ENCODE results near the gene PARP11.
"Not testable (repeated sequence)": the region's sequence is repeated elsewhere in the genome, so short reads cannot be mapped to it uniquely, and the experiment has no call there.

PARP11 gene

DNA sequence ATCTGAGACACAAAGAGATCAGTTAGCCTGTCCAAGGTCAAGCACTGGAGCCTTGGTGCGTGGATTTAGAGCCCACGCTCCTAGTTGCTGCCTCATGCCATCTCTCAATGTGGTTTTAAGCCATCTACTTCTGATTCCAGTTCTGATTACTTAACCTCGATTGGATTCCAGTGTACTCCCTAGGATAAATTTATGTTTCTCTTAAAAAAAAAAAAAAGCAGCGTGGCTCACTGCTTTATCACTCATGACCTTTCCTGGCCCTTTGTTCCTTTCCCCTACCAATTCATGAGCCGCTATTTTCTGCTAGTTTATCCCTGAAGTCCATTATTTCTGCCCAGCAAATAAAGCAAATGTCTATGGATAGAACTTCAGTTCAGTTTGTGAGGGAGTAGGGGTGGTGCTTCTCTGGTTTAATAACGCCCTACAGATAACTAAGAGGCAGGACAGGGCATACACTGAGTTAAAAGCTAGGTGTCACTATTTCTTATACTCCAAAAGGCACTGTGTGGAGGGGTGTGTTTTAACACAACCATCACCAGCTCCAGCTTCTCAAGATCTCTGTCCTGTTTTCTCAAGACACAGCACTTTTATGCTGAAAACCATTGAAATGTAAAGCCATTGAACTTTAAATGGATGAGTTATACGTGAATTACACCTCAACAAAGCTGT, 9.8 kb upstream of the PARP11 start:
- DNase-seq (ENCODE audit: low spot score): no peak

DNA sequence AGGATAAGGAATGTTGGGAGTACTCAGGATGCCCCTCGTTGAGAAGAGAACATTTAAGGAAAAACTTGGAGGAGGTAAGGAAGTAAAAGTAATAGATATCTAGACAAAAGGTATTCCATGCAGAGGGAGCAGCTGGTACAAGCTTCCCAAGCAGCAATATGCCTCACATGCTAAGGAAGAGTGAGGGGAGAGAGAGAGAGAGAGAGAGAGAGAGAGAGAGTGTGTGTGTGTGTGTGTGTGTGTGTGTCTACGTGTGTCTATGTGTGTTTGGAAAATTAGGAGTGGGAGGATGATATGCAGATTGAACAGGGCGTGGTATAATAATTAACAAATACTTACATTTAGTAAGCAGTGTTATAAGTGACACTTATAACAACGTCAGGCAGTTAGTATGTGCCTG, 9.2 kb upstream of the PARP11 start:
- DNase-seq (ENCODE audit: low spot score): no peak

DNA sequence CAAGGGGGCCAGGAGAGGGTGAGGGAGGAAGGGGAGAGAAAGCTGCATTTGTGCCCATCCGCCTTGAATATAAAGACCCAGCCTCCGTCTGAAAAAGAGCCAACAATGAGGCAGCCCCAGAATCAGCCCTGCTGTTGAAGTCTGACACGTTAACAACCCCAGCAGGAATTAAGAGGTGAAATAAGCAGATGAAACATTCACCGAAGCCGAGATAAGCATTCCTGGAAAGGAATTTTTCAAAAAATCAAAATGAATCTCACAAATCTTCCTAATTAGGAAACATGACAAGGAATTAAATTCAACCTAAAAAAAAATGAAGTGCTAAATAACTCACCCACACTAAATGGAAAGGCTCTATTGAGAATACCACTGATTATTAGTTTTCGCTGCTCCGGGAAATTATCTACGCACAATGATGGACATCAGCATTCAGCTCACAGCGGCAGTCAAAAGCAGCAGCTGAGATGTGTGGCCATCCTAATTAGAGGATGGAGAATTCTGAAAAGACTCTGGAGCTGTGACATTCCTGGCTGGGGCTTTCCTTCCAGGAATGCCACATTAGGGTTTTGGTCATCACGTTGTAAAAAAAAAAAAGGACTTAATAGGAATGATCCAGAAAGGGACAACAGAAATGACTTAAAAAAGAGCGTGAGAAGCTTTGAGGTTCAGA, 8.2 kb upstream of the PARP11 start:
- DNase-seq (ENCODE audit: low spot score): no peak

DNA sequence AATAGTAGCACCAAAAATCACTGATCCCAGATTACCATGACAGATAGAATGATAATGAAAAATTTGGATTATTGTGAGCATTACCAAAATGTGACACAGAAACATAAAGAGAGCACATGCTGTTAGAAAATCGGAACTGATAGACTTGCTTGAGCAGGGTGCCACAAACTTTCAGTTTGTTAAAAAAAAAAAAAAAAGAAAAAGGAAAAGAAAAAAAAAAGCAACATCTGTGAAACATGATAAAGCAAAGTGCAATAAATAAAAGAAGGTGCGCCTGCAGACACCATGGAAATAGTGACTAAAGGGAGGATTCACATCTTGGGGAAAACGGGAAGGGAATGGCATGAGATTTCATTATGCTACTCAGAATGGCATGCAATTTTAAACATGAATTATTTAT, 6.6 kb upstream of the PARP11 start:
- DNase-seq (ENCODE audit: low spot score): no peak

DNA sequence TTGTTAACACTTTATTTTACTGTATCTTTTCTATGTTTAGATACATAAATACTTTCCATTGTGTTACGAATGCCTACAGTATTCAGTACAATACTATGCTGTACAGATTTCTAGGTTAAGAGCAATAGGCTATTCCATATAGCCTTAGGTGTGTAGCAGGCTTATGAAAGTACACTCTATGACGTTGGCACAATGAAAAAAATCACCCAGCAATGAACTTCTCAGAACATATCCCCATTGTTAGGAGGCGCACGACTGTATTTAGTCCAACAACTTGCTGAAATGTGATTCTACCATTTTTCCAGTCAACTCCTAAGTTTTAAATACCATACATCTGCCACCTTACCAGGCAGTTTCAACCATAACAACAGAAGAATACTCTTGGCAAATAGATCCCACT, 1.8 kb downstream of the PARP11 start:
- DNase-seq (ENCODE audit: low spot score): no peak

DNA sequence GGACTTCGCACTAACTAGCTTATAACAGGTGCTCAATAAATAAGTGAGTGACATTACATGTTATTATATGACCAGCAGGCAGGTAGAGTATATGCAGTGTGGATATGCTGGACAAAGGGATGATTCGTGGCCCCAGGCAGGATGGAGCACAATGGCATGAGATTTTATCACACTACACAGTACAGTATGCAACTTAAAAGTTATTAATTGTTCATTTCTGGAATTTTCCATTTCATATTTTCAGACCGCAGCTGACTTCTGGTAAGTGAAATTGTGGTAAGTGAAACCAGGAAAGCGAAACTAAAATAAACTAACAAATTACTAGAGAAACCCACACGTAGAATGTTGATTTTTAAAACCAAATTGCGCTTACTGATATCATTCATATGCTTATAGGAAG, 3.3 kb downstream of the PARP11 start:
- DNase-seq (ENCODE audit: low spot score): peak; percentile 59

DNA sequence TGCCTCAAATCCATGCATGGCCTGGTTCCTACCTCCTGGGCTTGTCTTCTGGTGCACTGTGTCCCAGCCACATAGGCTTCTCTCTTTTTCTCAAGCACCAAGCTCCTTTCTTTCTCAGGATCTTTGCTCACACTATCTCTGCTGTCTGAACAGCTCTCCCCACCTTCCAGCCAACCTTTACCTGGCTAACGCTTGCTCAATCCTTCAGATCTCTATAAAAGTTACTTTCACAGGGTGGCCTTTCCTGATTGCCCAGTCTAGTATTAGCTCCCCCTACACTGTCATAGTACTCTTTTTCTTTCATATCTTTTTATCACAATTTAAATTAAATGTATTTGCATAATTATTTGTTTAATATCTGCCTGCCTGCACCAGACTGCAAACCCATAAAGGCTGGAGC, 3.8 kb downstream of the PARP11 start:
- DNase-seq (ENCODE audit: low spot score): no peak

DNA sequence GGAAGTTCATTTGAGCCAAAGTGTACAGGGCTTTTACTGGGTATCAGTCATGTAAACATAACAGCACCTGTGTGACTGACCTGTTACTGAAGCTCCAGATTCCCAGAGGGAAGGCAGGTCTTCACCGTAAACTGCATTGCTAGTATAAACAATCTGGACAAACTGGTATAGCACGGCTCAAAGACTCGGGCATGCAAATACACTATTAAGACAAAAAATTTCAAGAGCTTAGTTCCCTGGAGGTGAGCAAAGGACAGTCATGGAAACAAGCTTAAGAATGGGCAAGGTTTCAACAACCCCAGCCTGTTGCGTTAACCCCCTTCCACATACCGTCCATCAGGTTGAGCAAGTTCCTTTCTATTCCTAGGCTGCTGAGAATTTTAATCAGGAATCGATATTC, 9.4 kb downstream of the PARP11 start:
- DNase-seq (ENCODE audit: low spot score): no peak

DNA sequence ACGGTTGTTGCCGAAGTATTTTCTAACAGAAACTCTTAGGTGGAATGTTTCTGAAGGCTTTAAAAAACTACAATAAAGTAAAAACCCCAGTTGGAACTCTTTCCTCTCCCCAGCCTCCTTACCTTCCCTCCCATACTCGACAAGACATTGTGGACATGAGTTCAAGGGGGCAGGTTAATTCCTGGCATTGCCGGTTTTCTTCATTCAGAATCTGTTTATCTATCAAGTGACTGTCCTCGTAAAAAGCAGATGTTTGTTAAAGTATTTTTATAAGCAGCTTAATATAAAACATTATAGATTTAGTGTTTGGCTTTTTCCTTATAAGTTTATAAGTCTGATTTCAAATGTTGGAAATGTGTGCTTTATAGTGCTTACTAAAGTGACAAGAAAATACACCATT, 30.7 kb downstream of the PARP11 start:
- no peak for DNase-seq (ENCODE audit: low spot score)

DNA sequence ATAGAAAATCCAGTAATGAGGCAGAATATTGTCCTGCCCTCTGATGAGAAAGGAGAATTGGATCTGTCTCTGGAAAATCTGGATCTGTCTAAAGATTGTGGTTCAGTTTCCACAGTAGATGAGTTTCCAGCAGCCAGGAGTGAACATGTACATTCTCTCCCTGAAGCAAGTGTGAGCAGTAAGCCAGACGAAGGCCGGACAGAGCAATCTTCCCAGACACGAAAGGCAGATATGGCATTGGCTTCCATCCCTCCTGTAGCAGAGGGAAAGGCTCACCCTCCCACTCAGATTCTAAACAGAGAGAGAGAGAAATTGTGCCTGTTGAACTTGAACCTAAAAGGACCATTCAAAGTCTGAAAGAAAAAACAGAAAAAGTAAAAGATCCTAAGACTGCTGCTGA, 31.4 kb downstream of the PARP11 start:
- DNase-seq (ENCODE audit: low spot score): no peak

DNA sequence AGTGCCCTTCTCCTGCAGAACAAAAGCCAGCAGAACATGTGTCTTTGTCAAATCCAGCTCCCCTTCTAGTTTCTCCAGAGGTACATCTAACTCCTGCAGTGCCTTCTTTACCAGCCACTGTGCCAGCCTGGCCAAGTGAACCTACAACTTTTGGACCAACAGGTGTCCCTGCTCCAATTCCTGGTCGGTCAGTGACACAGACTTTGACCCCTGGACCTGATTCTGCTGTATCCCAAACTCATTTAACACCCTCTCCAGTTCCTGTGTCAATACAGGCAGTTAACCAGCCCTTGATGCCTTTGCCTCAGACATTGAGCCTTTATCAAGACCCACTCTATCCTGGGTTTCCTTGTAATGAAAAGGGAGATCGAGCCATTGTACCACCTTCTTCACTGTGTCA, 32.4 kb downstream of the PARP11 start:
- DNase-seq (ENCODE audit: low spot score): not testable (repeated sequence)

DNA sequence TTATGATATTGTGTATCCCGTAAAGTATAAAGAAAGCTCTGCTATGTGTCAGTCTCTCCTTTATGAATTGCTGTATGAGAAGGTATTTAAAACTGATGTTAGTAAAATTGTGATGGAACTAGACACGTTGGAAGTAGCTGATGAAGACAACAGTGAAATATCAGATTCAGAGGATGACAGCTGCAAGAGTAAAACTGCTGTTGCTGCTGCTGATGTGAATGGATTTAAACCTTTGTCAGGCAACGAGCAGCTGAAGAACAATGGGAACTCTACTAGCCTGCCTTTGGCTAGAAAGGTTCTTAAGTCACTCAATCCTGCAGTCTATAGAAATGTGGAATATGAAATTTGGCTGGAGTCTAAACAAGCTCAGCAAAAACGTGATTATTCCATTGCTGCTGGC, 33.5 kb downstream of the PARP11 start:
- not testable (repeated sequence) for DNase-seq (ENCODE audit: low spot score)

DNA sequence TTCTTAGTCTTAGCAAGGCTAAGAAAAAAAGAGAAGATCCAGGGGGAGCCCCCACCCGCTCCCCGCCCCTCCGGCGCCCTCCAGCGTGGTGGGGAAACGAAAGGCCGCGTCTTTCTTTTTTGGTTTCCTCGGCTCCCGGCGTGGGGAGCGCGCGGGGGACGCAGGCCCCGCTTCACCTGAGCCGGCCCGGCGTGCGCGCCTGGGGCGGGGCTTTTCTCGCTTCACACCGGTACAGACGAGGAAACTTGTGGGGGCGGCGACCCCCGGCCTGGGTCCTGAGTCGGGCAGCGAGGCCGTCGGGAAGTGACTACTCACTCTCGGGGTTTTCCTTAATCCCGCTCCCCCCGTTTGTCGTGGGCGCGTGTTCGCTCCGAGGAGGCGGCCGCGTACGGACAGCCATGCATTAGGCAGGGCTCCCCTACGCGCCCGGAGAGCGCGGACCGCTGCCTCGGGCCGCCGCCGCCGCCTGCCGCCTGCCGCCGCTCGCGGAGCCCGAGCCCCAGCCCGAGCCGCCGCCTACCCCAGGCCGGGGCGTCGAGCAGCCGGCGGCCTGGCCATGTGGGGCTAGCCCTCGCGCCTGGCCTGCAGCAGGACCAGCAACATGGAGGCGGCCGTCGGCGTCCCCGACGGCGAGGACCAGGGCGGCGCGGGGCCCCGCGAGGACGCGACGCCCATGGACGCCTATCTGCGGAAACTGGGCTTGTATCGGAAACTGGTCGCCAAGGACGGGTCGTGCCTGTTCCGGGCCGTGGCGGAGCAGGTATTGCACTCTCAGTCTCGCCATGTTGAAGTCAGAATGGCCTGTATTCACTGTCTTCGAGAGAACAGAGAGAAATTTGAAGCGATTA, 34.3 kb downstream of the PARP11 start:
- not testable (repeated sequence) for DNase-seq (ENCODE audit: low spot score)

DNA sequence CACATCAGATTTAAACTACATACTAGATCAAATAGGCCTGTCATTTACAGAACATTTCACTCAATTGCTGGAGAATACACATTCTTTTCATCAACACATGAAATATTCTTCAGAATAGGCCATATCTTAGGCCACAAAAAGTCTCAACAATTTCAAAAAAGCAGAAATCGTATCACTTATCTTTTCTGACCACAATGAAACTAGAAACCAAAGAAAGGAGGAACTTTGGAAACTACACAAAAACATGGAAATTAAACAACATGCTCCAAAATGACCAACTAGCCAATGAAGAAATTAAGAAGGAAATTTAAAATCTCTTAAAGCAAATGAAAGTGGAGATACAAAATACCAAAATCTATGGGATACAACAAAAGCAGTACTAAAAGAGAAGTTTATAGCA, 35.1 kb downstream of the PARP11 start:
- no peak for DNase-seq (ENCODE audit: low spot score)

DNA sequence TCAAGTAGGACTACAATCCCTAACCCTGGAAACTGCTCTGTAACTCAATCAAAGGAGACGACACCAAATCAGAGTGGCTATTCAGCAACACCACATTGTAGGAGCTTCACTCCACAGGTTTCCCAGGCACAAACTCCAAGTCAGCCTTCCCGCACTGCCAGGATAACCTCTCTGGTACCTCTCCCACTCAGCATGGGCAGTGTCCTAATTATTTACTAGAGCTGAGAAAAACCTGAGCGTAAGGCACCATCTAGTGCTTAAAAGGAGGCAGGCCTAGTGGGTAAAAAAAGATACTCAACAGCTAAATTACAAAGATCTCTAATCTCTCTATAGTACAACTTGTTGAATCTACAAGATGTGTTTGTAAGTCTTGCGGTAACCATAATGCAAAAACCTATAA, 36.1 kb downstream of the PARP11 start:
- DNase-seq (ENCODE audit: low spot score): no peak

DNA sequence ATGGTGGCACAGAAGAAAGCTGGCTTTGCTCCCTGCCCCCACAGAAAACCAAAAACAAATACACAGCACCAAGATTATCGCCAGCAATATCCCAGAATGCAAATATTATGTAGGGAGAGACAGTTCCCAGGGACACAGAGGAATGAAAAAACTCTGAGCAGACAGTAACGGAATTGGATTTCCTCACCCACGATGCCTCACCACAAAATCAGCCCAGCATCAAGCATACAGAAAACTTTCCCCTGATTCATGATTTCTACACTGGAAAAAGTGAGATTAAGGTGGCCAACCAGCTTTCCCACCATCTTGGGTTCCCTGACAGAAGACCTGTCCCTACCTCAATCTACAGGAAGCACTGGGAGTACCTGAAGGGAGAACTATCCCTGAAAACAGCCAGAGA, 36.6 kb downstream of the PARP11 start:
- DNase-seq (ENCODE audit: low spot score): no peak

DNA sequence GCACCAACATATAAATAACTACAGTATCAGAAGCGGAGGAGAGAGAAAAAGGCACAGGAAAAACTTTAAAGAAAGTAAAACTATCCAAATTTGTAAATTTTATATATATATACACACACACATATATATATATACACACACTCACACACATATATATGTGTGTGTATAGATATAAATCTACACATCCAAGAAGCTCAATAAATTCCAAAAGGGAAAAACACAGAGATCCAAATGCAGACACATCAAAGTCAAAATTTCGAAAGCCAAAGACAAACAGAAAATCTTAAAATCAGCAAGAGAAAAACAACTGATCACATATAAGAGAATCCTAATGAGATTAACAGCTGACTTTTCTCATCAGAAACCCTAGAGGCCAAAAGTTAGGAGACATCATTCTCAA, 37.3 kb downstream of the PARP11 start:
- no peak for DNase-seq (ENCODE audit: low spot score)

DNA sequence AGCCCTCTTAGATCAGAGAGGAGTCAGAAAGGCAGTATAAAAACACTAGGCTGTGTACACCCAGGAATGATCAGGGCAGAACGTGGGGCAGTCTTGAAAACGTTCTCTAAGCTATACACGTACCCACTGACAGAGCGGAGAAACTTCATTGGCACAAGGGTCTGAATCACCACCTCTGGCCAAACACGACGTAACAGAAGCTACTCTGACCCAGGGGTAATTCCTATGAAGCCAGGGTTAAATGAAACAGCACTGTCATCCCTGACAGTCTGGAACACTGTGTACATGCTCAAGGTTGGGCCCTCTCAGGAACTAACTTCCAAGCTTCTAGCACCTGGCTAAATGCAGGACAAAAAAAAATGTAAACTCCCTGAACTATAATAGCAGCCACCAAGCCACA, 38.4 kb downstream of the PARP11 start:
- DNase-seq (ENCODE audit: low spot score): no peak

DNA sequence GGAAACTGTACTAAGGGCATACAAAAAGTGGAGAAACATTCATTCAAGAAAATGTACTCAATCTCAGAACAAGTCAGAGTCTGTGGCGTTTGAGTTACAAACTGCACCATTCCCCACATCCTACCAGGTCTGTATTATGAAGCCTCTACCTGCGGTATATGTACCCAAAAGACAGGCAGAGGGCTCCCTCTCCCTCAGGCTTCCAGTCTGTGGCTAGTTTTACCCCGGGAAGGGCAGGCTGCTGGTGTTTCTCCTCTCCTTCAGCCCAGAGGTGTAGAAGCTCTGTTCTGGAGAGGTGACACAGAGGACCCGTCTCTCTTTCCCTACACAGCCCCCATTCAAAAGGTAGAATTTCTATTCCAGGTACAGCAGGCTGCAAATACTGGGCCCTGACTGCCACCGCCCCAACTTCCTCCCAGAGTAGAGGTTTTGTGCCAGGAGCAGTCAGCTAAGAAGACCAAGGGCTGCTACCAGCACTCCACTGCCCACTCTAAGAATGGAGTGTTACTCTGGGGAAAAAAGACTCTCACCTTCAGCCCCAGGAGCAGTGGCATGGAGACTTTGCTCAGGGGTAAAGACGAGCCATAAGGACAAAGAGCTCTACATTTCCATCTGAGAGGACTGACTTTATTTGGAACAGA, 39.4 kb downstream of the PARP11 start:
- DNase-seq (ENCODE audit: low spot score): no peak

DNA sequence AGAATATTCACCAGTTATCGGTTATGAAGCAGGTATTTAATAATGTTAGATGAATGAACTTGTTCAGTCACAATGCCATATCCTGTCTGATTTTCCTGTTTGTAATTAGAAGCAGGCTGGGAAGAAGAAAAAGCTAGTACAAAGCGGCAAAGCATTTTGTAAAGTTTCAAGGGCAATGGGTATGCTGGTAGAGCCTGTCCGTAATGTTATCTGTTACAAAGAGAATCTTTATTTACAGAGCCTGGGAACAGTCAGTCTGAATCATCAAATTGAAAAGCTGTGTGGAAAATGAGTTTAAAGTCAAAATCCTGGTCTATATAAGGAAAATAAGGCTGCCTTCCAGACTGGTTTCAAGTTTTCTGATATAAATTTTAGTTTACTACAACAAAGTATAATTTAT, 40.5 kb downstream of the PARP11 start:
- DNase-seq (ENCODE audit: low spot score): no peak

DNA sequence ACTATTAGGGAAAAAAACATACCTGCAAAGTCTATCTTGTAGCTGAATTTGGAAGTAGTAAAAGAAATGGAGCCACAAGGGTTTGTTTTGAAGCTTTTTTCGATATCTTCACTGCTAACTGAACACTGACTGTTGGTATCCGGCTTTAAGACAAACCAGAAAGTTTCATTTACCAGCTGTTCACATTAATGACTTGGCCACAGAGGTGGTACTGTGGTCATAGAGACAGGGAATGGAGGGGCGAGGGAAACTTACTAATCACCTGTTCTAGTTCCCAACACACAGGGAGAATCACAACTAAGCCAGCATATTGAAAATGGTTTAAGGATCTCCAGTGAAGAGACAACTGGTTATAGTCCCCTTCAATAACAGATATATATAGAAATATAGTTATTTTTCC, 44.3 kb downstream of the PARP11 start:
- no peak for DNase-seq (ENCODE audit: low spot score)

DNA sequence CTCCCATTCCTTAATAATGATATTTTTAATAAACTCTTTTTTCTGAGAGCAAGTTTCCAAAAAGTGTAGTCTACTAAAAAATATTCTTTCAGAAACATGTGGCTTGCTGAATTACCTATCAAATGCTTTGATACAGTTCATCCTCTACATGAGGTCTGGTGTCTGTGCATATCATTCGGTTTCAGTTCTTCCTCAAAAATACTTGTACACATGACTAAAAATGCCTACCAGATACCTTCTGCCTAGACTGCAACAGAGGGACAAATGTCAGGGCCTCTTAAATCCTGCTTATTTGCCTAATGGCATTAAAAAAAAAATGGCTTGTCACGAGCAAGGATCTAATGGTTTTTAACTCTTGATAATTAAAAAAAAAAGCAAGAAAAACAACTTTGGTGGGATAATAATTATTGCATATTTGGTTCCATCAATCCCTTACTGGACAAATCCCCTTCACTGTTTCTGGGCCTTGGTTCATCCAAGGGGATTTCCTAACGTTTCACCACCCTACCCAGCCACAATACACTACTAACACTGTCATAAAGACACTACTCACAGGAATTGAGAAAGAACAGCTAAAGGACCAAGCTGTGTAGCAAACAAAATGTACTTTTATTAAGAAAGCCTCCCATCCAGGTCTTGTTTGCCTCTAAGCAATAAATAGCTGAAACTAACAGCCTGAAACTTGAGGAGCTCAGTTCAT, 45.7 kb downstream of the PARP11 start:
- no peak for DNase-seq (ENCODE audit: low spot score)

Data from activated CD4-positive, alpha-beta T cell treated with anti-CD3 and anti-CD28 coated beads, Interleukin-2, Interleukin-4, amounts not matched to agents 100 ng/mL and 50 ng/mL, durations not matched to agents 16 hours and 8 hours (primary cell).